ENCODE results near the gene GPR61. TPM values are rescaled to one million over a fixed set of nuclear protein-coding genes. Genes with fewer than 3 reads are reported as not detected.

The GPR61 gene
- total and polyA plus RNA-seq, 9 of the 15 experiments (the other 6 are each of a cell fraction or from before 2014, with no cell fraction given), result 0.04 to 1.1 (median 0.25) TPM; not detected in 4

DNA sequence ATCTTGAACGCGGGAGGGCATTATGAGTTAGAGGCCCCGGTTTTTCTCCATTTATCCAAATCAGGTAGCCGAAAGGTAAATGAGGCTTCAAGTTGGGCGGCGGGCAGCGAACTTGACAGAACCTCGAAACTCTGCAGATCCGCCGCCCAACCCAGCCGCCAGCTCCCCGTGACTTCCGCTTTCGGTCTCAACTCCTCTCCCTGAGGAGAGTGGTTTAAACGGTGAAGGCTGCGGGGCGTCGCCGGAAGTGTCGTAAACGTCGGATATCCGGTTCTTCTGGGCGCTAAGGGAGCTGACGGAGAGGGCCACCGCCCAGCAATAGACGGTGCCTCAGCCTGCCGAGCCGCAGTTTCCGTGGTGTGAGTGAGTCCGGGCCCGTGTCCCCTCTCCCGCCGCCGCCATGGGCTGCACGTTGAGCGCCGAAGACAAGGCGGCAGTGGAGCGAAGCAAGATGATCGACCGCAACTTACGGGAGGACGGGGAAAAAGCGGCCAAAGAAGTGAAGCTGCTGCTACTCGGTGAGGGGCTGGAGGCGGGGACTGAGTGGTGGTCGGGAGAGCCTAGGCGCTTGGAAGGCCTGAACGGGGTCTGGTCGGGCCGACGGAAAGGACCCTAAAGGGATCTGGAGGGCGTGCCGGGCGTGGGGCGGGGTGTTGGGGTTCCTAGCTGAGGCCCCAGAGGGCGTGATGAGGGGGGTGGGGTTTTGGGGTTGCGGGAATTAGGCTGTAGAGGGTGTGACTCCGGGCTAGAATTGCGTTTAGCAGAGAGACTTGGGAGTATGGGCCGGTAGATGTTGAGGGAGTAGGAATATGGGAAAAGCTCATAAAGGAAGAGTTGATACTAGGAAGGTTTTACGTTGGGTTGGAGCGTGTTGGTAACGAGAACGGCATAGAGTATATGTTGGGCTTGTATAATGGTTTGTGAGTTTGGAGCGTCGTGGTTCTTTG lies 8.9 kb downstream of the GPR61 start, which contains the start of gene GNAI3 (continued):
- TF ChIP-seq, protein P1, sequence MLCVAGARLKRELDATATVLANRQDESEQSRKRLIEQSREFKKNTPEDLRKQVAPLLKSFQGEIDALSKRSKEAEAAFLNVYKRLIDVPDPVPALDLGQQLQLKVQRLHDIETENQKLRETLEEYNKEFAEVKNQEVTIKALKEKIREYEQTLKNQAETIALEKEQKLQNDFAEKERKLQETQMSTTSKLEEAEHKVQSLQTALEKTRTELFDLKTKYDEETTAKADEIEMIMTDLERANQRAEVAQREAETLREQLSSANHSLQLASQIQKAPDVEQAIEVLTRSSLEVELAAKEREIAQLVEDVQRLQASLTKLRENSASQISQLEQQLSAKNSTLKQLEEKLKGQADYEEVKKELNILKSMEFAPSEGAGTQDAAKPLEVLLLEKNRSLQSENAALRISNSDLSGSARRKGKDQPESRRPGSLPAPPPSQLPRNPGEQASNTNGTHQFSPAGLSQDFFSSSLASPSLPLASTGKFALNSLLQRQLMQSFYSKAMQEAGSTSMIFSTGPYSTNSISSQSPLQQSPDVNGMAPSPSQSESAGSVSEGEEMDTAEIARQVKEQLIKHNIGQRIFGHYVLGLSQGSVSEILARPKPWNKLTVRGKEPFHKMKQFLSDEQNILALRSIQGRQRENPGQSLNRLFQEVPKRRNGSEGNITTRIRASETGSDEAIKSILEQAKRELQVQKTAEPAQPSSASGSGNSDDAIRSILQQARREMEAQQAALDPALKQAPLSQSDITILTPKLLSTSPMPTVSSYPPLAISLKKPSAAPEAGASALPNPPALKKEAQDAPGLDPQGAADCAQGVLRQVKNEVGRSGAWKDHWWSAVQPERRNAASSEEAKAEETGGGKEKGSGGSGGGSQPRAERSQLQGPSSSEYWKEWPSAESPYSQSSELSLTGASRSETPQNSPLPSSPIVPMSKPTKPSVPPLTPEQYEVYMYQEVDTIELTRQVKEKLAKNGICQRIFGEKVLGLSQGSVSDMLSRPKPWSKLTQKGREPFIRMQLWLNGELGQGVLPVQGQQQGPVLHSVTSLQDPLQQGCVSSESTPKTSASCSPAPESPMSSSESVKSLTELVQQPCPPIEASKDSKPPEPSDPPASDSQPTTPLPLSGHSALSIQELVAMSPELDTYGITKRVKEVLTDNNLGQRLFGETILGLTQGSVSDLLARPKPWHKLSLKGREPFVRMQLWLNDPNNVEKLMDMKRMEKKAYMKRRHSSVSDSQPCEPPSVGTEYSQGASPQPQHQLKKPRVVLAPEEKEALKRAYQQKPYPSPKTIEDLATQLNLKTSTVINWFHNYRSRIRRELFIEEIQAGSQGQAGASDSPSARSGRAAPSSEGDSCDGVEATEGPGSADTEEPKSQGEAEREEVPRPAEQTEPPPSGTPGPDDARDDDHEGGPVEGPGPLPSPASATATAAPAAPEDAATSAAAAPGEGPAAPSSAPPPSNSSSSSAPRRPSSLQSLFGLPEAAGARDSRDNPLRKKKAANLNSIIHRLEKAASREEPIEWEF (CRISPR knock-in tag; IDR thresholded peaks at IDR 0.05), result no peak
- TF ChIP-seq HMGN3 (IDR thresholded peaks at IDR 0.05; ENCODE audit: borderline replicate concordance, extremely low read depth, insufficient read length, low read depth, low read length), result peak; percentile 71
- TF ChIP-seq, protein P2, sequence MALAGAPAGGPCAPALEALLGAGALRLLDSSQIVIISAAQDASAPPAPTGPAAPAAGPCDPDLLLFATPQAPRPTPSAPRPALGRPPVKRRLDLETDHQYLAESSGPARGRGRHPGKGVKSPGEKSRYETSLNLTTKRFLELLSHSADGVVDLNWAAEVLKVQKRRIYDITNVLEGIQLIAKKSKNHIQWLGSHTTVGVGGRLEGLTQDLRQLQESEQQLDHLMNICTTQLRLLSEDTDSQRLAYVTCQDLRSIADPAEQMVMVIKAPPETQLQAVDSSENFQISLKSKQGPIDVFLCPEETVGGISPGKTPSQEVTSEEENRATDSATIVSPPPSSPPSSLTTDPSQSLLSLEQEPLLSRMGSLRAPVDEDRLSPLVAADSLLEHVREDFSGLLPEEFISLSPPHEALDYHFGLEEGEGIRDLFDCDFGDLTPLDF (CRISPR knock-in tag; IDR thresholded peaks at IDR 0.05), result peak; percentile 71; the same call in 1 of the 2 replicates
- 0 out of 2 replicates have a peak, but pooled peaks have one; percentile 30 for TF ChIP-seq NBN (IDR thresholded peaks at IDR 0.05; ENCODE audit: low read depth)
- TF ChIP-seq KLF1 (tag; IDR thresholded peaks at IDR 0.05), result peak; percentile 95
- TF ChIP-seq TARDBP (IDR thresholded peaks at IDR 0.05), result peak; percentile 31; the same call in 1 of the 2 replicates
- no peak for TF ChIP-seq ZNF174 (CRISPR knock-in tag; IDR thresholded peaks at IDR 0.05)
- TF ChIP-seq NR2C2 (CRISPR knock-in tag; IDR thresholded peaks at IDR 0.05), result no peak
- TF ChIP-seq NR2C2 (tag; IDR thresholded peaks at IDR 0.05), result peak; percentile 70; the same call in 1 of the 2 replicates
- TF ChIP-seq, protein P3, sequence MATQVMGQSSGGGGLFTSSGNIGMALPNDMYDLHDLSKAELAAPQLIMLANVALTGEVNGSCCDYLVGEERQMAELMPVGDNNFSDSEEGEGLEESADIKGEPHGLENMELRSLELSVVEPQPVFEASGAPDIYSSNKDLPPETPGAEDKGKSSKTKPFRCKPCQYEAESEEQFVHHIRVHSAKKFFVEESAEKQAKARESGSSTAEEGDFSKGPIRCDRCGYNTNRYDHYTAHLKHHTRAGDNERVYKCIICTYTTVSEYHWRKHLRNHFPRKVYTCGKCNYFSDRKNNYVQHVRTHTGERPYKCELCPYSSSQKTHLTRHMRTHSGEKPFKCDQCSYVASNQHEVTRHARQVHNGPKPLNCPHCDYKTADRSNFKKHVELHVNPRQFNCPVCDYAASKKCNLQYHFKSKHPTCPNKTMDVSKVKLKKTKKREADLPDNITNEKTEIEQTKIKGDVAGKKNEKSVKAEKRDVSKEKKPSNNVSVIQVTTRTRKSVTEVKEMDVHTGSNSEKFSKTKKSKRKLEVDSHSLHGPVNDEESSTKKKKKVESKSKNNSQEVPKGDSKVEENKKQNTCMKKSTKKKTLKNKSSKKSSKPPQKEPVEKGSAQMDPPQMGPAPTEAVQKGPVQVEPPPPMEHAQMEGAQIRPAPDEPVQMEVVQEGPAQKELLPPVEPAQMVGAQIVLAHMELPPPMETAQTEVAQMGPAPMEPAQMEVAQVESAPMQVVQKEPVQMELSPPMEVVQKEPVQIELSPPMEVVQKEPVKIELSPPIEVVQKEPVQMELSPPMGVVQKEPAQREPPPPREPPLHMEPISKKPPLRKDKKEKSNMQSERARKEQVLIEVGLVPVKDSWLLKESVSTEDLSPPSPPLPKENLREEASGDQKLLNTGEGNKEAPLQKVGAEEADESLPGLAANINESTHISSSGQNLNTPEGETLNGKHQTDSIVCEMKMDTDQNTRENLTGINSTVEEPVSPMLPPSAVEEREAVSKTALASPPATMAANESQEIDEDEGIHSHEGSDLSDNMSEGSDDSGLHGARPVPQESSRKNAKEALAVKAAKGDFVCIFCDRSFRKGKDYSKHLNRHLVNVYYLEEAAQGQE (IDR thresholded peaks at IDR 0.05; ENCODE audit: borderline replicate concordance), result no peak
- TF ChIP-seq, protein P3 (CRISPR knock-in tag; IDR thresholded peaks at IDR 0.05; ENCODE audit: low read depth), result no peak
- no peak for TF ChIP-seq ZNF436 (CRISPR knock-in tag; IDR thresholded peaks at IDR 0.05)

Data from K562 (cell line).